ENCODE results near the gene ZNF93.
A peak's percentile ranks its signal among the peaks of the same experiment; 100 is the strongest.
"Not testable (repeated sequence)": the region's sequence is repeated elsewhere in the genome, so short reads cannot be mapped to it uniquely, and the experiment has no call there.

ZNF93 gene

DNA sequence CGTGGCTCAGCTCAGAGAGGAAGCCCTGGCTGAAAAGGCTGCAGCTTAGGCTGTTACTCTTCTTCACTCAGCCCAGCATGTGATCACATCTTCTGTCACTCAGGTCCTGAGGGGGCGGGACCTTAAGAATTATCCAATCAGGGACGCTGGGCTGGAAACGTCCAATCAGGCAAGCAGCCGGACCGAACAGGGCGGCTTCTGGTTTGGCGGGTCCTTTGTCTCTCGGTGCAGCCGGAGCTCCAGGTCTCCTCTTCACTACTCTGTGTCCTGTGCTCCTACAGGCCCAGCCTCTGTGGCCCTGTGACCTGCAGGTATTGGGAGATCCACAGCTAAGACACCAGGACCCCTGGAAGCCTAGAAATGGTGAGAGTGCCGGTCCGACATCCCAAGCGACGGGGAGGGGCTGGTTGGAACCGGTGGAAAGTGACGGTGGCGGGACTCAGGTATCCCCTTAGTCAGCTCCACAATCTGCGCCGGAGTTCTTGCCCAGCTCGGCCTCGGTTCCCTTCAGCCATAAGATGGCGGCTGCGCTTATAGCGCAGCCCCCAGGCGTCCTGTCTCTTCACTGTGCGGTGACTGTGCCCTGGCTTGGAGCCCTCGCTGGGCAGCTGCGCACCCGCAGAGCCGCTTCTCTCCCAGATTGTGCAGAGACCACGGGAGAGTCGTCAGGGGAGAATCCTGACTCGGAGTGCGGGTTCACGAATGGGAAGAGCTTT is at the start of gene ZNF93:
ZNF93 (plus strand) TSS at position 218 of the 716 bp plus-strand sequence; CDS start at position 361, 143 bp downstream.
- Histone ChIP-seq H3K27me3 (ENCODE audit: control insufficient read depth, insufficient read depth, low read length) (no peaks in the 10 kb centered on the region), H3K27ac (ENCODE audit: low read length) (peak within 1 kb of the TSS; percentile 85), H3K4me3 (ENCODE audit: low read length) (peak within 1 kb of the TSS; percentile 76), H3K9me3 (ENCODE audit: control insufficient read depth, low read depth, low read length) (no peaks in the 10 kb centered on the region), H3K9ac (ENCODE audit: low read length) (peak within 1 kb of the TSS; percentile 98), H3K4me1 (ENCODE audit: control insufficient read depth, low read depth, low read length) (peaks cover 6% of the 10 kb centered on the region), H3K36me3 (ENCODE audit: control insufficient read depth, low read depth, low read length) (peaks cover 5% of the 10 kb centered on the region)

DNA sequence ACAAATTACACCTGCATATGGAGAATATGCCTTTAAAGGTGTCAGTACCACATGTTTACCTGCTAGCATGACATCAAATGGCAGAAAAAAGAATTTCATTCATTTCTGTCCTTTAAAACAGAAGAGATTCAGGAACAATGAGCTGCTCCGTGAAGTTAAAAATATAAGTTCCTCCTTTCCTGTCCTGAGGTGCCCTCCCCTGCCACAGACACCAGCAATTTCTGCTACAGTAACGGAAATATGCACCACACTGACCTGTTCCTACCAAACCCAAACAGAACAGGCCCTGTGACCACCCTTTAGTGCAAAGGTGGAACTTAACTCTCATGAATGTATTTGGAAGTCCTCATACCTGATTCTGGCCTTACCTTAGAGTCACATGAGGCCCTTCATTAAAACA is 49.0 kb upstream of the ZNF93 start:
- not testable (repeated sequence) for H3K4me3 ChIP-seq (ENCODE audit: low read length); H3K4me1 ChIP-seq (ENCODE audit: control insufficient read depth, low read depth, low read length); H3K36me3 ChIP-seq (ENCODE audit: control insufficient read depth, low read depth, low read length); H3K27ac ChIP-seq (ENCODE audit: low read length); H3K9ac ChIP-seq (ENCODE audit: low read length); H3K27me3 ChIP-seq (ENCODE audit: control insufficient read depth, insufficient read depth, low read length)
- peaks cover 44% of the 10 kb centered on the region for H3K9me3 ChIP-seq (ENCODE audit: control insufficient read depth, low read depth, low read length)

DNA sequence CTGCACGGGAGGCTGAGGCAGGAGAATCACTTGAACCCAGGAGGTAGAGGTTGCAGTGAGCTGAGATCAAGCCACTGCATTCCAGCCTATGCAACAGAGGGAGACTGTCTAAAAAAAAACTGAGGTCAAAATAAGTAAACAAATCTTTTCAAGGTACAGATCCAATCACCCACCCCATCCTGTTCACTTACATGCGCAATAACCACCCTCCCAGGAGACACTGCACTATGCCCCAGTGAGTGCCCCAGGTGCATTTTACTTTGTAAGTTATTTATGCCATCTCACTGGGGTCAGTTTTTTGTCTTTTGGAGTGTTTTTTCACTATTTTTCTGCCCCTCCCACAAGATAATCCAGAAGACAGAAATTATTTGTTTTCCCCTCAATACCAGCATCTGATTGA is 42.0 kb upstream of the ZNF93 start:
- H3K9ac ChIP-seq (ENCODE audit: low read length) = no peak overlapping the region
- no peaks in the 10 kb centered on the region for H3K36me3 ChIP-seq (ENCODE audit: control insufficient read depth, low read depth, low read length)
- H3K27ac ChIP-seq (ENCODE audit: low read length) = no peak overlapping the region
- peaks cover 42% of the 10 kb centered on the region for H3K9me3 ChIP-seq (ENCODE audit: control insufficient read depth, low read depth, low read length)
- no peaks in the 10 kb centered on the region for H3K4me1 ChIP-seq (ENCODE audit: control insufficient read depth, low read depth, low read length)
- H3K4me3 ChIP-seq (ENCODE audit: low read length) = no peak overlapping the region
- no peaks in the 10 kb centered on the region for H3K27me3 ChIP-seq (ENCODE audit: control insufficient read depth, insufficient read depth, low read length)

DNA sequence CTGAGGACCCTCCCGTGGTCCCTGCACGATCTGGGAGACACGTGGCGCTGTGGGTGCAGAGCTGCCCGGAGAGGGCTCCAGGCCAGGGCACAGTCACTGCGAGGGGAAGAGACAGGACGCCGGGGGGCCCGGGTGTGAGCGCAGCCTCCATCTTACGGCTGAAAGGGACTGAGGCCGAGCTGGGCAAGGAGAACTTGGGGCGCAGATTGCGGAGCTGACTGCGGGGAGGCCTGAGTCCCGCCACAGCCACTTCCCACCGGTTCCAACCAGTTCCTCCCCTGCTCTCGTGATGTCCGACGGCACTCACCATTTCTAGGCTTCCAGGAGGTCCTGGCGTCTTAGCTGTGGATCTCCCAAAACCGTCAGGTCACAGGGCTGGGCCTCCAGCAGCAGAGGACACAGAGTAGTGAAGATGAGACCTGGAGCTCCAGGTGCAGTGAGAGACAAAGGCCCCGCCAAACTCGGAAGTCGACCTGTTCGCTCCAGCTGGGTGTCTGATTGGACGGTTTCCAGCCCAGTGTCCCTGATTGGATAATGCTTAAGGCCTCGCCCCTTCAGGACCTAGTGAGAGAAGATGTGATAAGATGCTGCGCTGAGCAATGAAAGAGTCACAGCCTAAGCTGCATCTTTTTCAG is 39.9 kb upstream of the ZNF93 start:
- H3K4me3 ChIP-seq (ENCODE audit: low read length) = no peak overlapping the region
- no peaks in the 10 kb centered on the region for H3K27me3 ChIP-seq (ENCODE audit: control insufficient read depth, insufficient read depth, low read length)
- no peaks in the 10 kb centered on the region for H3K4me1 ChIP-seq (ENCODE audit: control insufficient read depth, low read depth, low read length)
- no peak overlapping the region for H3K27ac ChIP-seq (ENCODE audit: low read length)
- H3K9me3 ChIP-seq (ENCODE audit: control insufficient read depth, low read depth, low read length) = peaks cover 33% of the 10 kb centered on the region
- H3K36me3 ChIP-seq (ENCODE audit: control insufficient read depth, low read depth, low read length) = no peaks in the 10 kb centered on the region
- no peak overlapping the region for H3K9ac ChIP-seq (ENCODE audit: low read length)

DNA sequence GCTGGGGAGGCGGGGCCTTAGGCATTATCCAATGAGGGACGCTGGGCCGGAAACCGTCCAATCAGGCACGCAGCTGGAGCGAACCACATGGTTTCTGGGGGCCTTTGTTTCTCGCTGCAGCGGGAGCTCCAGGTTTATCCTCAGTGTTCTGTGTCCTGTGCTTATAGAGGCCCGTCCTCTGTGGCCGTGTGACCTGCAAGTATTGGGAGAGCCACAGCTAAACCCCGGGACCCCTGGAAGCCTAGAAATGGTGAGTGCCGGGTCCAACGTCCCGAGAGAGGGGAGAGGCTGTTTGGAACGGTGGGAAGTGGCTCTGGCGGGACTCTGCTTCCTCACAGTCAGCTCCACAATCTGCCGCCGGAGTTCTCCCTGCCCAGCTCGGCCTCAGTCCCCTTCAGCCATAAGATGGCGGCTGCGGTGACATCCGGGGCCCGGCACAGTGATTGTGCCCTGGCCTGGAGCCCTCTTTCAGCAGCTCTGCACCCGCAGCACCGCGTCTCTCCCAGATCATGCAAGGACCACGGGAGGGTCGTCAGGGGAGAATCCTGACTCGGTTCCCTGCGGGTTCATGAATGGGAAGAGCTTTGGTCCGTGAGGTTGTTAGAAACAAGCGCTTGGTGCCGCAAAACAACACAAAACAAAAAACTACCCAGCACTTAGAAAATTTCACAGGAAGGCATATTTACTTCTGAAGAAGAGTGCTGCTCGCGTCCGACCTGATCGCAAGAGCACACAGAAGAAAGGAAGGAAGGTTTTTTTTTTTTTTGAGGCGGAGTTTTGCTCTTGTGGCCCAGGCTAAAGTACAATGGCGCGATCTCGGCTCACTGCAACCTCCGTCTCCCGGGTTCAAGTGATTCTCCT is 34.8 kb upstream of the ZNF93 start, which contains the start of gene ZNF253:
ZNF253 (plus strand) TSS at position 133 of the 861 bp plus-strand sequence; CDS start at position 248, 115 bp downstream.
- H3K4me3 ChIP-seq (ENCODE audit: low read length) = peak within 1 kb of the TSS; percentile 33
- no peaks in the 10 kb centered on the region for H3K27me3 ChIP-seq (ENCODE audit: control insufficient read depth, insufficient read depth, low read length)
- H3K9me3 ChIP-seq (ENCODE audit: control insufficient read depth, low read depth, low read length) = peaks cover 26% of the 10 kb centered on the region
- H3K36me3 ChIP-seq (ENCODE audit: control insufficient read depth, low read depth, low read length) = no peaks in the 10 kb centered on the region
- H3K4me1 ChIP-seq (ENCODE audit: control insufficient read depth, low read depth, low read length) = no peaks in the 10 kb centered on the region
- H3K27ac ChIP-seq (ENCODE audit: low read length) = no peak within 1 kb of the TSS
- peak within 1 kb of the TSS; percentile 24 for H3K9ac ChIP-seq (ENCODE audit: low read length)

DNA sequence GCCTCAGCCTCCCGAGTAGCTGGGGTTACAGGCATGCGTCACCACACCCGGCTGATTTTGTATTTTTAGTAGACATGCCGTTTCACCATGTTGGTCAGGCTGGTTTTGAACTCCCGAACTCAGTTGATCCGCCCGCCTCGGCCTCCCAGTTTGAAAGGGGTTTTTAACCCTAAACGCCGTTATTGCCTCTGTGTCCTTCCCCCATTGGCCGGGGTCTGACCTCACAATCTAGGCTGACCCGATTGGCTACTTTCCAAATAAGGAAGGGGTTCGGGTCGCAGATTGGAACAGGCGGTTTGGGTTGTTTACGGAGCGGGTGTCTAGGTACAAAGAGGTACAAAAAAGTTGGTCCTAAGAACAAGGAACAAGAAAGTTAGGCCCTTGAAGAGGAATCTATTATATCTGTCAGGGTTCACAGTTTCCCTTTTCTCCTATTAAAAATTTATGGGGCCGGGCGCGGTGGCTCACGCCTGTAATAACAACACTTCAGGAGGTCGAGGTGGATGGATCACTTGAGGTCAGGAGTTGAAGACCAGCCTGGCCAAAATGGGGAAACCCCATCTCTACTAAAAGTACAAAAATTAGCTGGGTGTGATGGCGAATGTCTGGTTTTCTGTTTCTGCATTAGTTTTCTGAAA is 34.0 kb upstream of the ZNF93 start:
- Histone ChIP-seq H3K27ac (ENCODE audit: low read length) (no peak overlapping the region), H3K27me3 (ENCODE audit: control insufficient read depth, insufficient read depth, low read length) (no peaks in the 10 kb centered on the region), H3K9me3 (ENCODE audit: control insufficient read depth, low read depth, low read length) (peaks cover 24% of the 10 kb centered on the region), H3K4me1 (ENCODE audit: control insufficient read depth, low read depth, low read length) (no peaks in the 10 kb centered on the region), H3K36me3 (ENCODE audit: control insufficient read depth, low read depth, low read length) (no peaks in the 10 kb centered on the region), H3K4me3 (ENCODE audit: low read length) (peak overlapping the region; percentile 33), H3K9ac (ENCODE audit: low read length) (peak overlapping the region; percentile 24)

DNA sequence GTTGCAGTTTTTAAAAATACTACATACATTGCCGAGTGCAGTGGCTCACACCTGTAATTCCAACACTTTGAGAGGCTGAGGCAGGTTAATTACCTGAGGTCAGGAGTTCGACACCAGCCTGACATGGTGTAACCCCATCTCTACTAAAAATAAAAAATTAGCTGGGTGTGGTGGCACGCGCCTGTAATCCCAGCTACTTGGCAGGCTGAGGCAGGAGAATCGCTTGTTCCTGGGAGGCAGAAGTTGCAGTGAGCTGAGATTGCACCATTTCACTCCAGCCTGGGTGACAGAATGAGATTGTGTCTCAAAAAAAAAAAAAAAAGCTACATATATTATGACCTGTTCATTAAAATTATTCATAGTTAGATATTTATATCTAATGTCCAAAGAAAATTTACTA is 30.7 kb upstream of the ZNF93 start:
- H3K27me3 ChIP-seq (ENCODE audit: control insufficient read depth, insufficient read depth, low read length); H3K4me3 ChIP-seq (ENCODE audit: low read length); H3K9ac ChIP-seq (ENCODE audit: low read length); H3K27ac ChIP-seq (ENCODE audit: low read length); H3K4me1 ChIP-seq (ENCODE audit: control insufficient read depth, low read depth, low read length); H3K36me3 ChIP-seq (ENCODE audit: control insufficient read depth, low read depth, low read length): not testable (repeated sequence)
- peaks cover 35% of the 10 kb centered on the region for H3K9me3 ChIP-seq (ENCODE audit: control insufficient read depth, low read depth, low read length)

DNA sequence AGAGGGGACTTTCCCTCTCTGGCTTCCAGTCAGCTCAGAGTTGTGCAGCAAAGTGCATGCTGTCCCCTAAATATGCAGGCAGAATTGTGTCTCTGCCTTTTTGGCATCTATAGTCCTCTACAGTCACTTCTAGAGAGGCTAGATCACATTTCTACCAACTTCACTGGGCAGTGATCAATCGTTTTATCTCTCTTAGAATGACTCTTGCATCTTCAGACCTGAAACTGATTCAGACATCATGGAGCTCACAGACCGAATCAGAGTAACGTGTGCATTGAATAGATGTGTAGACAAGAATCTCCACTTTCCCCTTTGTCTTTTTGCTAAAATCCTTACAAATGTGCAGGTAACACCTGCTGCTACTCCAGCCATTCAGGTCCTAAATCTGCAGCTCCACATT is 28.8 kb upstream of the ZNF93 start:
- H3K9ac ChIP-seq (ENCODE audit: low read length) = no peak overlapping the region
- peaks cover 38% of the 10 kb centered on the region for H3K9me3 ChIP-seq (ENCODE audit: control insufficient read depth, low read depth, low read length)
- no peak overlapping the region for H3K27ac ChIP-seq (ENCODE audit: low read length)
- H3K4me1 ChIP-seq (ENCODE audit: control insufficient read depth, low read depth, low read length) = no peaks in the 10 kb centered on the region
- H3K4me3 ChIP-seq (ENCODE audit: low read length) = no peak overlapping the region
- no peaks in the 10 kb centered on the region for H3K27me3 ChIP-seq (ENCODE audit: control insufficient read depth, insufficient read depth, low read length)
- no peaks in the 10 kb centered on the region for H3K36me3 ChIP-seq (ENCODE audit: control insufficient read depth, low read depth, low read length)

DNA sequence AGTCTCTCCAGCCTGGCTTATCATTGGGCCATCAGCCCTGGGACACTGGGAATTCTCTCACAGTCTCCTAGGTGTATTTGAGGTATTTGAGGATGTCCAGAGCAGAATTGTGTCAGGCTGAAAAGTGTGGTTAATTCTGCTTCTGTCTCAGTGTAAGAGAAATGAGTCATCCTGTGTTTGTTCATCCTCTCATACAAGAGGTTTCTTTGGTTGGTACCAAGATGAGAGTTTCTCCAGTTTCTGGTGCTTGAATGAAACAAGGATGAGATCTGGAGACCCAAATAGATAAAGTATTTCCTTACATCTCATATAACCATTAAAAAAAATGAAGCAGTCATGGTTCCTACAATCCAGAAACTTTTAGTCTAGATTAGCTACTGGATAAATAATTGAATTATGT is 27.4 kb upstream of the ZNF93 start:
- no peaks in the 10 kb centered on the region for H3K27me3 ChIP-seq (ENCODE audit: control insufficient read depth, insufficient read depth, low read length)
- H3K36me3 ChIP-seq (ENCODE audit: control insufficient read depth, low read depth, low read length) = no peaks in the 10 kb centered on the region
- H3K9me3 ChIP-seq (ENCODE audit: control insufficient read depth, low read depth, low read length) = peaks cover 41% of the 10 kb centered on the region
- no peak overlapping the region for H3K4me3 ChIP-seq (ENCODE audit: low read length)
- H3K27ac ChIP-seq (ENCODE audit: low read length) = no peak overlapping the region
- no peaks in the 10 kb centered on the region for H3K4me1 ChIP-seq (ENCODE audit: control insufficient read depth, low read depth, low read length)
- H3K9ac ChIP-seq (ENCODE audit: low read length) = no peak overlapping the region

DNA sequence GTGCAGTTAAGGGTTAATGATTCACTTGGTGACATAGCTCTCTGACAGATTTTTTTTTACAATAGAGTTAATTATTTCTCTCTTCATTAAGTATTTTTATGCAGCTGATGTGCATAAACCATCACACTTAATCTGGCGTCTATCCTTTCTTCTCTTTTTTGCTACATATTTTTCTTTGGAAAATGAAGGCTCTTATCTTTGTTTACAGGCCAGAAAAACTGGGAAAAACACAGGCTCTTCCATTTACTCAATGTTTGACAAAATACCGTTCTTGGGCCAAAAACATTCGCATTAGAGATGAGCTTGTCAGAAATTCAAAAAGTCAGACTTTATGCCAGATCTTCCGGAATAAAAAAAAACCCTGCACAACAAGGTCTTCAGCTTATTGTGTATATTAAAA is 23.0 kb upstream of the ZNF93 start:
- Histone ChIP-seq H3K27ac (ENCODE audit: low read length) (no peak overlapping the region), H3K36me3 (ENCODE audit: control insufficient read depth, low read depth, low read length) (no peaks in the 10 kb centered on the region), H3K4me1 (ENCODE audit: control insufficient read depth, low read depth, low read length) (no peaks in the 10 kb centered on the region), H3K9ac (ENCODE audit: low read length) (no peak overlapping the region), H3K27me3 (ENCODE audit: control insufficient read depth, insufficient read depth, low read length) (no peaks in the 10 kb centered on the region), H3K9me3 (ENCODE audit: control insufficient read depth, low read depth, low read length) (peaks cover 37% of the 10 kb centered on the region), H3K4me3 (ENCODE audit: low read length) (no peak overlapping the region)

DNA sequence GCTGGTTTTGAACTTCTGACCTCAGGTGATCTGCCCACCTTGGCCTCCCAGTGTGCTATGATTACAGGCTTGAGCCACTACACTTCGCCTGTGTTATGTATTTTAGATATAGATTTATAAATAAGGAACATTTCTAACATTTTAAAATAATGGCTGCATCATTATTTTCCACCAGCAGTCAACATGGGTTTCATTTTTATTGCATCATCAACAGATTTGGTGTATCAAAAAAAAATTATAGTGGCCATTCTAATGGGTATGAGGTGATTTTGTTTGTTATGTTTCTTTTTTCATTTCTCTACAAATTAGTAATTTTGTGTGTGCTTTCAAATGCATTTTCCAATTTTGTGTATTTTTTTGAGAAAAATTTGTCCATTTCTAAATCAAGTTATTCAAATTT is 16.2 kb upstream of the ZNF93 start:
- no peaks in the 10 kb centered on the region for H3K27me3 ChIP-seq (ENCODE audit: control insufficient read depth, insufficient read depth, low read length)

More for the DNA sequence above, 16.2 kb upstream of the ZNF93 start:
- no peaks in the 10 kb centered on the region for H3K36me3 ChIP-seq (ENCODE audit: control insufficient read depth, low read depth, low read length)
- H3K9ac ChIP-seq (ENCODE audit: low read length) = no peak overlapping the region
- no peak overlapping the region for H3K27ac ChIP-seq (ENCODE audit: low read length)
- H3K4me3 ChIP-seq (ENCODE audit: low read length) = no peak overlapping the region
- peaks cover 29% of the 10 kb centered on the region for H3K9me3 ChIP-seq (ENCODE audit: control insufficient read depth, low read depth, low read length)
- no peaks in the 10 kb centered on the region for H3K4me1 ChIP-seq (ENCODE audit: control insufficient read depth, low read depth, low read length)
